Measurements from ENCODE around the gene ALDOB. TPM values are rescaled to one million over a fixed set of nuclear protein-coding genes. Genes with fewer than 3 reads are reported as not detected.

The ALDOB gene
- total RNA-seq, 1 experiment from 2014 or later: not detected

GRCh38 chr9:101440714-101441230 is 5.2 kb upstream of the ALDOB start:
- intact Hi-C loops (cut with micrococcal nuclease): no loop called here
- Mint-ChIP-seq H3K4me3 (ENCODE audit: unreplicated experiment) (no peak overlapping the region), H3K27me3 (ENCODE audit: insufficient read depth, unreplicated experiment) (peaks cover 38% of the 10 kb centered on the region), H3K4me1 (ENCODE audit: insufficient read depth, unreplicated experiment) (peaks cover 8% of the 10 kb centered on the region), H3K9me3 (ENCODE audit: unreplicated experiment) (no peaks in the 10 kb centered on the region), H3K27ac (ENCODE audit: low read depth, unreplicated experiment) (no peak overlapping the region), H3K36me3 (ENCODE audit: insufficient read depth, unreplicated experiment) (no peaks in the 10 kb centered on the region)
- TF ChIP-seq, protein P1, sequence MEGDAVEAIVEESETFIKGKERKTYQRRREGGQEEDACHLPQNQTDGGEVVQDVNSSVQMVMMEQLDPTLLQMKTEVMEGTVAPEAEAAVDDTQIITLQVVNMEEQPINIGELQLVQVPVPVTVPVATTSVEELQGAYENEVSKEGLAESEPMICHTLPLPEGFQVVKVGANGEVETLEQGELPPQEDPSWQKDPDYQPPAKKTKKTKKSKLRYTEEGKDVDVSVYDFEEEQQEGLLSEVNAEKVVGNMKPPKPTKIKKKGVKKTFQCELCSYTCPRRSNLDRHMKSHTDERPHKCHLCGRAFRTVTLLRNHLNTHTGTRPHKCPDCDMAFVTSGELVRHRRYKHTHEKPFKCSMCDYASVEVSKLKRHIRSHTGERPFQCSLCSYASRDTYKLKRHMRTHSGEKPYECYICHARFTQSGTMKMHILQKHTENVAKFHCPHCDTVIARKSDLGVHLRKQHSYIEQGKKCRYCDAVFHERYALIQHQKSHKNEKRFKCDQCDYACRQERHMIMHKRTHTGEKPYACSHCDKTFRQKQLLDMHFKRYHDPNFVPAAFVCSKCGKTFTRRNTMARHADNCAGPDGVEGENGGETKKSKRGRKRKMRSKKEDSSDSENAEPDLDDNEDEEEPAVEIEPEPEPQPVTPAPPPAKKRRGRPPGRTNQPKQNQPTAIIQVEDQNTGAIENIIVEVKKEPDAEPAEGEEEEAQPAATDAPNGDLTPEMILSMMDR (IDR thresholded peaks at IDR 0.05; ENCODE audit: unreplicated experiment): no peak
- ChIA-PET POLR2A (interaction anchor here (0.5 kb wide), 1 partner anchor 117 kb away, joined by 3 read pairs; no protein-coding TSS in a partner anchor), CTCF (interaction anchor here (1.1 kb wide), 2 partner anchors 9 to 18 kb away, joined by 3 to 4 read pairs; no protein-coding TSS in a partner anchor)
- BruUV-seq (replicated peaks): no TSS peak
- no peak for DNase-seq (ENCODE audit: unreplicated experiment)

DNA sequence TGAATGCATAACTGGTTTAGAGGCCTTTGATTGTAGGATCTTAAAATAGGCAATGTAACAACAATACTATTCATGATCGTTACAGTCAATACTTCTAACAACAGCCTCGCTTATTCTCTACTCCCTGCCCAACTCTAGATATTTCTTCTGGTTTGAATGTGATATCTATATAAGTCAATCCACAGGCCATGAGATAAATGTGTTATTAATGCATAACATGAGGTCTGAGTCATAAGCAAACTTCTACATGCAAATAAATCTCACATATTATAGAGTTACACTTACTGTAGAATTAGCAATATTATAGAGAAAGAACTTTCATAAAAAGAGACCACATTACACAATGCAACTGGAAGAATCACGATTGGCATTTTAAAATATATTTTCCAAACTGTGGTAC is 2.9 kb upstream of the ALDOB start:
- no peaks in the 10 kb centered on the region for H3K36me3 Mint-ChIP-seq (ENCODE audit: insufficient read depth, unreplicated experiment)
- ChIA-PET POLR2A (interaction anchor here (1.3 kb wide), 1 partner anchor 29 kb away, joined by 3 read pairs; no protein-coding TSS in a partner anchor), CTCF (interaction anchor here (0.6 to 1.3 kb wide), 6 partner anchors 11 to 724 kb away, joined by 3 to 6 read pairs (median 3); no protein-coding TSS in a partner anchor)
- no peak for DNase-seq (ENCODE audit: unreplicated experiment)
- BruUV-seq (replicated peaks): no TSS peak
- no peaks in the 10 kb centered on the region for H3K9me3 Mint-ChIP-seq (ENCODE audit: unreplicated experiment)
- H3K4me1 Mint-ChIP-seq (ENCODE audit: insufficient read depth, unreplicated experiment): no peaks in the 10 kb centered on the region
- H3K27ac Mint-ChIP-seq (ENCODE audit: low read depth, unreplicated experiment): no peak overlapping the region
- H3K4me3 Mint-ChIP-seq (ENCODE audit: unreplicated experiment): no peak overlapping the region
- intact Hi-C loops (cut with micrococcal nuclease): no loop called here
- H3K27me3 Mint-ChIP-seq (ENCODE audit: insufficient read depth, unreplicated experiment): peaks cover 51% of the 10 kb centered on the region
- TF ChIP-seq, protein P1 (IDR thresholded peaks at IDR 0.05; ENCODE audit: unreplicated experiment): no peak

DNA sequence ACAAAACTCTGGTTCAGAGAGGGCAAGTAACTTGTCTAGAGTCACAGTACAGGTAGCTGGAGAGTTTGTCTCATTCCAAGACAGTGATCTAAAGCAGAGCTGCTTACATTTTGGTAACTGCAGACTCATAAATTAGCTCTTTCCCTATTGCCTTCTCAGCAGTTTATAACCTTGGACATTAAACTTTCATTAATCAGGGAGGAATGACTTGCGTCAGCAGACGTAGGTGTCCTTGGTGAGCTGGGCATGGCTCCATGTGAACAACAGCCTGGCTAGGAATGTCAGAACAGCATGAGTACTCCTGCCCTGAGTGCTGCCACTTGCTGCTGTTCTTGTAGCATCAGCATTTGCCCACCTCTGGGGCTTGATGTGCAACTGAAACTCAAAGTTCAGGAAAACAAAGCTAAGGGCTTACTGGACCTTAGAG is 2.2 kb upstream of the ALDOB start:
- Mint-ChIP-seq H3K4me3 (ENCODE audit: unreplicated experiment) (no peak overlapping the region), H3K9me3 (ENCODE audit: unreplicated experiment) (no peaks in the 10 kb centered on the region), H3K36me3 (ENCODE audit: insufficient read depth, unreplicated experiment) (no peaks in the 10 kb centered on the region), H3K27me3 (ENCODE audit: insufficient read depth, unreplicated experiment) (peaks cover 51% of the 10 kb centered on the region), H3K4me1 (ENCODE audit: insufficient read depth, unreplicated experiment) (no peaks in the 10 kb centered on the region), H3K27ac (ENCODE audit: low read depth, unreplicated experiment) (no peak overlapping the region)
- intact Hi-C loops (cut with micrococcal nuclease): no loop called here
- ChIA-PET POLR2A (interaction anchor here (1.3 kb wide), 2 partner anchors 20 to 29 kb away, joined by 3 read pairs; no protein-coding TSS in a partner anchor), CTCF (interaction anchor here (0.7 to 1.3 kb wide), 4 partner anchors 12 to 128 kb away, joined by 3 to 6 read pairs (median 5); no protein-coding TSS in a partner anchor)
- DNase-seq (ENCODE audit: unreplicated experiment): no peak
- TF ChIP-seq, protein P1 (IDR thresholded peaks at IDR 0.05; ENCODE audit: unreplicated experiment): no peak
- no TSS peak for BruUV-seq (replicated peaks)

DNA sequence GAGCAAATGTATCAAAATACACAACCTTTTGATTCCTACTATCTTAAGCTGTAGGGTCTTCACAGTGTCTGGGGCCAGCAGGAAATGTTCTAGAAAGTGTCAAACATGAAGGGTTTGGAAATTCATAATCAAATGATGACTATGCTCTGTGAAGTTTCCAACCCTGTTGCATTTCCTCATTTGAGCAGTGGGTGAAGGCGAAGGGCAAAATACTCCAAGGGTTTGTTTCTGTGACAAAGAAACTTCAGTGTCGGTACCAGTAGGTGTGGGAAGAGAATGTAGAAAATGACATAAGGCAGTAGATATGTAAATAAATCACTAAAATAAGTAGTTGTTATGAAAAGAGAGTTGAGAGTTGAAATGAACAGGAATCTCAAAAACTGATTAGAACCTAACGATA is 576 bp downstream of the ALDOB start:
- H3K36me3 Mint-ChIP-seq (ENCODE audit: insufficient read depth, unreplicated experiment): no peaks in the 10 kb centered on the region
- TF ChIP-seq, protein P1 (IDR thresholded peaks at IDR 0.05; ENCODE audit: unreplicated experiment): no peak
- intact Hi-C loops (cut with micrococcal nuclease): no loop called here
- H3K27me3 Mint-ChIP-seq (ENCODE audit: insufficient read depth, unreplicated experiment): peaks cover 36% of the 10 kb centered on the region
- no TSS peak for BruUV-seq (replicated peaks)
- H3K4me3 Mint-ChIP-seq (ENCODE audit: unreplicated experiment): no peak overlapping the region
- H3K4me1 Mint-ChIP-seq (ENCODE audit: insufficient read depth, unreplicated experiment): no peaks in the 10 kb centered on the region
- ChIA-PET POLR2A (no interaction called here), CTCF (interaction anchor here (0.7 to 1.3 kb wide), 2 partner anchors 9 to 70 kb away, joined by 3 to 4 read pairs; no protein-coding TSS in a partner anchor)
- H3K27ac Mint-ChIP-seq (ENCODE audit: low read depth, unreplicated experiment): no peak overlapping the region
- no peaks in the 10 kb centered on the region for H3K9me3 Mint-ChIP-seq (ENCODE audit: unreplicated experiment)
- DNase-seq (ENCODE audit: unreplicated experiment): no peak

All from MCF 10A (cell line).